ENCODE results near the gene KRTAP12-1. TPM values are rescaled to one million over a fixed set of nuclear protein-coding genes. Genes with fewer than 3 reads are reported as not detected.

Gene KRTAP12-1
- total and polyA plus RNA-seq, 2 of the 8 experiments (the other 6 are each of a cell fraction or from before 2014, with no cell fraction given), result 0.50 to 0.73 TPM

DNA sequence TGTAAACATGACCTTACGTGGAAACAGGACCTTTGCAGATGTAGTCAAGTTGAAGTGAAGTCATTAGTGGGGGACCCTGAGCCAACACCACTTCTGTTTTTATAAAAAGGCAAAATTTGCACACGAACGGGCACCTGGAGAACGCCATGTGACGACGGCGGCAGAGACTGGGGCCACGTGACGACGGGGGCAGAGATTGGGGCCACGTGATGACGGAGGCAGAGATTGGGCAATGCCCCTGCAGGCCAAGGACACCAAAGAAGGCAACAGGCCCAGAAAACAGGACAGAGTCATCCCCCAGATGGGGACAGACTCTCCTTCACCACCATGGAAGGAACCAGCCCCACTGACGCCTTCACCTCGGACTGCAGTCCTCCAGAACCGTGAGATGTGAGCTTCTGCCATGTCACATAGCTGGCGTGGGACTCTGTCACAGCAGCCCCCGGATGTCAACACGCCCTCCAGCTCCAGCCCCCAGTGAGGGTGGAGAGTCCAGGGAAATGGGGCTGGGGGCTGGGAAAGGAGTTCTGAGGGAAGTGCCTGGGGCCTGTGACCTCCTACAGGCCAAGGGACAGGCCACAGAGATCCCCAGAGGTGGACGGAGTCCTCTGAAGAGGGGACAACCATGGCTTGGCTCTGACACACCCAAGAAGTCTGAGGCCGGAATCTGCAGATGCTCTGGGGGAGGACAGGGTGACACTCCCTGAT lies 31.5 kb downstream of the KRTAP12-1 start (continued):
- TF ChIP-seq, protein P1, sequence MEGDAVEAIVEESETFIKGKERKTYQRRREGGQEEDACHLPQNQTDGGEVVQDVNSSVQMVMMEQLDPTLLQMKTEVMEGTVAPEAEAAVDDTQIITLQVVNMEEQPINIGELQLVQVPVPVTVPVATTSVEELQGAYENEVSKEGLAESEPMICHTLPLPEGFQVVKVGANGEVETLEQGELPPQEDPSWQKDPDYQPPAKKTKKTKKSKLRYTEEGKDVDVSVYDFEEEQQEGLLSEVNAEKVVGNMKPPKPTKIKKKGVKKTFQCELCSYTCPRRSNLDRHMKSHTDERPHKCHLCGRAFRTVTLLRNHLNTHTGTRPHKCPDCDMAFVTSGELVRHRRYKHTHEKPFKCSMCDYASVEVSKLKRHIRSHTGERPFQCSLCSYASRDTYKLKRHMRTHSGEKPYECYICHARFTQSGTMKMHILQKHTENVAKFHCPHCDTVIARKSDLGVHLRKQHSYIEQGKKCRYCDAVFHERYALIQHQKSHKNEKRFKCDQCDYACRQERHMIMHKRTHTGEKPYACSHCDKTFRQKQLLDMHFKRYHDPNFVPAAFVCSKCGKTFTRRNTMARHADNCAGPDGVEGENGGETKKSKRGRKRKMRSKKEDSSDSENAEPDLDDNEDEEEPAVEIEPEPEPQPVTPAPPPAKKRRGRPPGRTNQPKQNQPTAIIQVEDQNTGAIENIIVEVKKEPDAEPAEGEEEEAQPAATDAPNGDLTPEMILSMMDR (IDR thresholded peaks at IDR 0.05; ENCODE audit: control extremely low read depth in 1 of 3, insufficient read depth in 1 of 3, low read depth in 1 of 3, low read length in 3 of 3), result no peak
- no peak for TF ChIP-seq EP300 (IDR thresholded peaks at IDR 0.05; ENCODE audit: borderline replicate concordance in 1 of 2, low read depth in 2 of 2, low read length in 2 of 2)
- no peak for TF ChIP-seq PHF8 (conservative IDR thresholded peaks at IDR 0.05; ENCODE audit: low read depth, low read length)
- no peak for TF ChIP-seq HDAC2 (IDR thresholded peaks at IDR 0.05; ENCODE audit: borderline replicate concordance in 1 of 2, low read depth in 2 of 2, low read length in 2 of 2)
- no peak for TF ChIP-seq SP1 (IDR thresholded peaks at IDR 0.05; ENCODE audit: low read depth, low read length)
- TF ChIP-seq, protein P2, sequence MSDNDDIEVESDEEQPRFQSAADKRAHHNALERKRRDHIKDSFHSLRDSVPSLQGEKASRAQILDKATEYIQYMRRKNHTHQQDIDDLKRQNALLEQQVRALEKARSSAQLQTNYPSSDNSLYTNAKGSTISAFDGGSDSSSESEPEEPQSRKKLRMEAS (IDR thresholded peaks at IDR 0.05), result no peak
- no peak for TF ChIP-seq KDM5A (IDR thresholded peaks at IDR 0.05; ENCODE audit: low read length)
- no peak for TF ChIP-seq RBBP5 (IDR thresholded peaks at IDR 0.05; ENCODE audit: borderline replicate concordance, low read depth, low read length)
- no peak for TF ChIP-seq KDM4A (IDR thresholded peaks at IDR 0.05; ENCODE audit: low read depth, low read length, severe bottlenecking)

All from H1 (cell line).